Right renal cortex interstitium (tissue), 3 donors: ENCODE results near the gene SUN5. TPM values are rescaled to one million over a fixed set of nuclear protein-coding genes. Genes with fewer than 3 reads are reported as not detected.
A peak's percentile ranks its signal among the peaks of the same experiment; 100 is the strongest.

Experiments
- DNase-seq, 3 donors: peaks; one replicate each; pipeline ENCODE4 v3.0.0-alpha.2; 2013; ENCODE audit warnings: low read depth in 3 of 3, low spot score in 2 of 3
- polyA plus RNA-seq, 3 donors: library from polyadenylated mRNA; unstranded; fragments of 120-200 nt; gene quantifications; one replicate each; pipeline ENCODE4 v1.2.1, GENCODE V29; 2013; ENCODE audit not compliant: insufficient read length in 3 of 3

Gene SUN5
- polyA plus RNA-seq, 3 donors, result not detected

GRCh38 chr20:32997431-32997830 is 6.8 kb downstream of the SUN5 start:
- DNase-seq, result no peak

GRCh38 chr20:32995802-32996201 is 8.4 kb downstream of the SUN5 start:
- no peak for DNase-seq

DNA sequence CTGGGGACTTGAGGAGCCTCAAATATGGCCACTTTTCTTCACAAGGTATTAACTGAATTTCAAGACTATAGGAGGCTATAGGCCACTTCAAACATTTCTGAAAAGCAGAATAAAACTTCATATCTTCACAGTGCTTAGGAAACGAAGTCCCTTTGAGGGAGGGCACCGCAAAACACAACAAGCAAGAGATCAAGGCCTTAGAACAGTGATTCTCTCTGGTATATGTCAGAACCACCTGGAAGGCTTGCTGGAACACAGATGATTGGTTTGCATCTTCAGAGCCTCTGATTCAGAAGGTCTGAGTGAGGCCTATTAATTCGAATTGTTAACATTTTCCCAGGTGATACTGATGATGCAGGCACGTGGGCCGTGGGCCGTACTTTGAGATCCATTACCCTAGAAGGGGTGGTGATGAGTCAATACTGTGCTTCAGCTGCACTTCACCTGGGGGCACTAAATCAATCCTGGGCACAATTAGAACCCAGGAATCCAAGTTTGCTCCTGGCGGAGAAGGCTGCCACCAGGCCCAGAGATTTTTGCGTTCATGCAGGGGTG is 10.7 kb downstream of the SUN5 start:
- DNase-seq, result no peak

DNA sequence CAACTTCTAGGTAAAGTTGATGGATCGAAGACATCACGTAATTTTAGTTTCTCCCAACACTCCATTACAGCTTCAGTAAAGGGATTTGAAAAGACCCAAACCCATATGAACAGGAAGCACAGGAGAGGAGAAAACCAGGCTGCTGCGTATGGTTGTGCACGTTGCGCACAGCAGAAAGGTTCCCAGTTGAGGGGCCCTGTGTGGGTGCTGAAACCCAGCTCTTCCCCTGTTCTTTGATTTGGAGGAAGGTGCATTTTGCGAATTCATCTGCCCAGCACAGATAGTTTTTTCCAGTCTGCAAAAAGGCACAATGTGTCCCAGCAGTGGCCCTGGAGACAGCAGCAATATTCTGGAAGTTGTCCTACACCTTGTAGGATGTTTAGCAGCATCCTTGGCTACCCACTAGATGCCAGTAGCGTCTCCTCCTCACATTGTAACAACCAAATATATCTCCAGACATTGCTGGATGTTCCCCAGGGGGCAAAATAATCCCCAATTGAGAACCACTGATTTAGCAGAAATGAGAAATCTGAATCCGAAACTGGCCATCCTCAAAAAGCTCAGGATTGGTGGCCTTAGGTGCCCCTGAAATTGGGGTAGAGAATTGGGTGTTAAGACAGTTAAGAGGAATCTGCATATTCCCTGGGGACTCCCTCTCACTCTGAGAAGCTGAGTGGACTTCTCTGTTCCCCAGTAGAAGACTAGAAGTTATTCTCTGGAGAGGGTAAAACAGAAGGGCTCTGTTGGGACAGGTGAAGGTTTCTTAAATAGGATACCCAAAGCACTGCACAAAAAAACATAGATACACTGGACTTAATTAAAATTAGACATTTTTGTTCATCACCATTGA is 12.2 kb downstream of the SUN5 start:
- DNase-seq, result no peak

DNA sequence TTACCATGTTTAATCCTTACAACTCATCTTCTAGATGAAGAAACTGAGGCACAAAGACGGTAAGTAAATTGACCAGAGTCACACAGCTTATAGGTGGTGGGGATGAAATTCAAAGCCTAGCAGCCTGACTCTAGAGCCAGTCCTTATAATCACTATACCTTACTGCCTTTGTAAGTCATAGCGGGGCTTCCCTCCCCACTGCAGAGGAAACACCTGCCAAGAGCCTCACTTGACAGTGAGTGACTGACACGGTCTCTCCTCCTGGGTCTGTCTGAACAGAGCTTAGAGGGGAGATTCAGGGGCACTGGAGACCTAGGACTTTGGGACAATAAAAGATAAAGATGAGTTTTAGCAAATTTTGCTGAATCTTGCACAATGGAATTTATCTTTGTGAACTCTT is 12.8 kb downstream of the SUN5 start:
- DNase-seq, result no peak

- no peak for DNase-seq
These were observed 13.8 kb downstream of the SUN5 start for GRCh38 chr20:32990426-32990825.

GRCh38 chr20:32989507-32990283 is 14.5 kb downstream of the SUN5 start:
- DNase-seq, result no peak

GRCh38 chr20:32988008-32988407 is 16.2 kb downstream of the SUN5 start:
- no peak for DNase-seq

DNA sequence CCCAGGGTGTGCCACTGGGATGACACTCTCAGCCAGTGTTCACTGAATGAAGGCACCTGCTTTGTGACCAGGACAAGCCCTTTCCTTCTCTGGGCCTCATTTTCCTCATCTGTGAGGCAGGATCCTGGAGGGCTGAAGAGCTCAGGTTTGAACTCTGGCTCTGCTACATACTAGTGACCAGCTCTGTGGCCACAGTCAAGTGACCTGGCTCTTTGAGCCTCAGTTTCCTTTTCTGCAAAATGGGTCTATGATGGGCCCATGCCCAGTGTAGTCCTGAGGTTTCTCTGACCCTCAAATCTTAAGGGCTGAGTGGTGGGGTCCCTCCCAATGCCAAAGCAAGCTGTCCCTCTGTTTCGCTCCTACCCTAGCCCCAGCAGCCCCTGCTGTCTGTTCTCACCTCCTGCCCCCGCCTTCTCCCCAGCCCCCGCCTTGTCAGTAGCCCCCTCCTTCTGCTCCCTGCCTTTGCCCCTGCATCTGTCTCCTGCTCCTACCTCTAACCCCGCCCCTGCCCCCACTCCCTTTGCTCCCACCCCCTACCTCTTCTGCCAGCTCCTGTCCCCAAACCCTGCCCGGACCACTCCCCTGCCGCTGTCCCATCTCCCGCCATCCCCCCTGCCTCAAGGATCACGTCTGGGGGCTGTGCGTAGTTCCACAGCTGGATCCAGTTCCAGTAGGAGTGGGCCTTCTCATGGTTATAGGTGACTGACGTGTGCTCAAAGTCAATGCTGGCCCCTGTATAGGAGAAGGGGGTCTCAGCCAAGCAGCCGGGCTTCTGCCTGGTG is 17.0 kb downstream of the SUN5 start:
- no peak for DNase-seq

GRCh38 chr20:32986331-32986966 is 17.8 kb downstream of the SUN5 start:
- no peak for DNase-seq

GRCh38 chr20:32985596-32985995 is 18.6 kb downstream of the SUN5 start:
- DNase-seq, result no peak

GRCh38 chr20:32984631-32985354 is 19.4 kb downstream of the SUN5 start:
- DNase-seq, result no peak

DNA sequence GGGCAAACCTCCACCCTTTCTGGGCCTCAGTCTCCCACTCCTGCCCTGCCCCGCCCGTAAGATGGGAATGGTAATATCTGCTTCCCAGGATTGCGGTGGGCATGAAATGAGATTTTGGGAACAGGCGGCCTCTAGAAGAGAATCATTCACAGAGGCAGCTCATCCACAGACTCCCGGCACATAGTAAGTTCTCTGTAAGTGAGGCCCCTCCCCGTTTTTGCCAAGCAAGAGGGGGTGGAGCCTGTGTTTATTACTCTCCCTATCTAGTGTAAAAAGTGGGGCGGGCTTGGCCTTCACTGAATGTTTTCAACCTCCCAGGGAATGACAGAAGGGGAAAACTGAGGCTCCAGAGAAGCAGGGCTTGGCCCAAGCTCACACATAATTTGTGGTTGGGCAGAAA is 20.0 kb downstream of the SUN5 start:
- DNase-seq, result no peak

GRCh38 chr20:32983459-32984112 is 20.6 kb downstream of the SUN5 start:
- DNase-seq, result no peak

- DNase-seq, result peak in 2 of 3 donors; percentile 7 to 10
These were observed 21.4 kb downstream of the SUN5 start for GRCh38 chr20:32982617-32983458.

GRCh38 chr20:32980990-32981389 is 23.2 kb downstream of the SUN5 start:
- no peak for DNase-seq

- DNase-seq, result no peak
These were observed 23.9 kb downstream of the SUN5 start for GRCh38 chr20:32980131-32980941.
